Thoracic aorta (tissue), 2 donors: ENCODE results near the gene ATP11C. TPM values are rescaled to one million over a fixed set of nuclear protein-coding genes. Genes with fewer than 3 reads are reported as not detected.

Experiments used
- ATAC-seq: fragments of 150-250 bp; one replicate; pipeline ENCODE4 v1.8.0; 2017; ENCODE audit warnings: low read depth; ENCODE audit not compliant: insufficient number of reproducible peaks, low FRiP score
- DNase-seq: peaks from one replicate; pipeline ENCODE4 v3.0.0-alpha.2; 2020; ENCODE audit warnings: low spot score
- H3K27ac ChIP-seq, 2 donors: fragments of 200-600 bp; sonication (generic); 1 replicate in 1 of 2; 2 replicates in 1 of 2; pipeline ENCODE4 v1.5.1; 2016; ENCODE audit warnings: mild to moderate bottlenecking in 2 of 2, moderate library complexity in 2 of 2
- H3K27me3 ChIP-seq: fragments of 200-600 bp; sonication (generic); replicated peaks from 2 replicates; pipeline ENCODE4 v1.6.0; 2016; ENCODE audit warnings: mild to moderate bottlenecking; ENCODE audit not compliant: insufficient read depth
- H3K36me3 ChIP-seq: fragments of 200-600 bp; sonication (generic); one replicate; pipeline ENCODE4 v1.5.1; 2016
- H3K4me1 ChIP-seq, 2 donors: fragments of 200-600 bp; sonication (generic); 1 replicate in 1 of 2; 2 replicates in 1 of 2; pipeline versions ENCODE4 v1.5.1 to v1.6.0; 2016; ENCODE audit warnings: low read depth in 2 of 2, mild to moderate bottlenecking in 1 of 2; ENCODE audit not compliant: control insufficient read depth in 1 of 2
- H3K4me3 ChIP-seq: fragments of 200-600 bp; sonication (generic); 2 replicates; pipeline ENCODE4 v1.5.1; 2016; ENCODE audit warnings: mild to moderate bottlenecking
- H3K9me3 ChIP-seq: fragments of 200-600 bp; sonication (generic); 2 replicates; pipeline ENCODE4 v1.5.1; 2016
- CTCF ChIP-seq: fragments of 200-600 bp; sonication (generic); IDR thresholded peaks from one replicate; pipeline ENCODE4 v1.5.1; 2019; ENCODE audit warnings: antibody characterized with exemption
- total RNA-seq, 2 donors: library from RNA; depleted of rRNA; stranded (reverse); fragments of >200 nt; gene quantifications; one replicate each; pipeline versions ENCODE4 v1.1.0 to v1.2.3, GENCODE V29; 2016

Gene ATP11C
- total RNA-seq, 2 donors from 2014 or later, result 26.7 to 62.4 TPM

- no peak for ATAC-seq
- no peak overlapping the region for H3K4me3 ChIP-seq
- peak overlapping the region in 1 of 2 donors; percentile 34 for H3K27ac ChIP-seq
- DNase-seq, result no peak
- H3K9me3 ChIP-seq, result no peaks in the 10 kb centered on the region
- H3K27me3 ChIP-seq, result no peaks in the 10 kb centered on the region
- TF ChIP-seq CTCF, result no peak
- no peaks in the 10 kb centered on the region for H3K36me3 ChIP-seq
- H3K4me1 ChIP-seq, result peaks cover 16 to 42% of the 10 kb centered on the region in 2 donors
Observed at GRCh38 chrX:139831675-139832456, 101.0 kb downstream of the ATP11C start.

DNA sequence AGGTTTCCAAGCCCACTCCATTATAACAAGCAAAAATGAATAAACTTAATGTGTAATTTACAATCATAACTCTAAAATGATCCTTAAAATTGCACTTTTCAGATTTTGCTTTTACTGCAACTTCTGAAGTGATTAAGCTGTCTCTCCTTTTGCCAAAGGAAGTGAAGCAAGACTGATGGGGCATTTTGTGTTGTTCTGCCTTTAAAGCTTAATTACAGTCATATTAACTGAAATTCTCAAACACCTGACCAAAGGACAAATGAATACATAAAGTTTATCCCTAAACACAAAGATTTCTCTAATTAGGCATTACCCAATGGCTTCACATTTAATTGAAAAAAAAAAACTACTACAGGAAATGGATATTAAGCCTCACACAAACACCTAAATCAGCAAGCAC is 101.8 kb downstream of the ATP11C start:
- no peaks in the 10 kb centered on the region for H3K36me3 ChIP-seq
- H3K4me1 ChIP-seq, result peaks cover 17 to 51% of the 10 kb centered on the region in 2 donors
- no peak for ATAC-seq

GRCh38 chrX:139828830-139829229 is 104.0 kb downstream of the ATP11C start:
- peaks cover 25 to 59% of the 10 kb centered on the region in 2 donors for H3K4me1 ChIP-seq
- TF ChIP-seq CTCF, result no peak
- no peaks in the 10 kb centered on the region for H3K9me3 ChIP-seq
- no peak for ATAC-seq
- no peak overlapping the region for H3K4me3 ChIP-seq
- DNase-seq, result no peak
- no peaks in the 10 kb centered on the region for H3K36me3 ChIP-seq
- H3K27me3 ChIP-seq, result no peaks in the 10 kb centered on the region
- no peak overlapping the region for H3K27ac ChIP-seq

More for the DNA sequence above, 101.8 kb downstream of the ATP11C start:
- peak overlapping the region in 1 of 2 donors; percentile 34 for H3K27ac ChIP-seq
- H3K27me3 ChIP-seq, result no peaks in the 10 kb centered on the region
- no peak for DNase-seq
- H3K9me3 ChIP-seq, result no peaks in the 10 kb centered on the region
- no peak for TF ChIP-seq CTCF
- H3K4me3 ChIP-seq, result no peak overlapping the region

GRCh38 chrX:139828033-139828432 is 104.8 kb downstream of the ATP11C start:
- no peak for TF ChIP-seq CTCF
- ATAC-seq (no peak), DNase-seq (no peak)
- no peaks in the 10 kb centered on the region for H3K36me3 ChIP-seq
- H3K9me3 ChIP-seq, result no peaks in the 10 kb centered on the region
- H3K4me3 ChIP-seq, result no peak overlapping the region
- no peak overlapping the region for H3K27ac ChIP-seq
- peaks cover 25 to 56% of the 10 kb centered on the region in 2 donors for H3K4me1 ChIP-seq
- no peaks in the 10 kb centered on the region for H3K27me3 ChIP-seq

DNA sequence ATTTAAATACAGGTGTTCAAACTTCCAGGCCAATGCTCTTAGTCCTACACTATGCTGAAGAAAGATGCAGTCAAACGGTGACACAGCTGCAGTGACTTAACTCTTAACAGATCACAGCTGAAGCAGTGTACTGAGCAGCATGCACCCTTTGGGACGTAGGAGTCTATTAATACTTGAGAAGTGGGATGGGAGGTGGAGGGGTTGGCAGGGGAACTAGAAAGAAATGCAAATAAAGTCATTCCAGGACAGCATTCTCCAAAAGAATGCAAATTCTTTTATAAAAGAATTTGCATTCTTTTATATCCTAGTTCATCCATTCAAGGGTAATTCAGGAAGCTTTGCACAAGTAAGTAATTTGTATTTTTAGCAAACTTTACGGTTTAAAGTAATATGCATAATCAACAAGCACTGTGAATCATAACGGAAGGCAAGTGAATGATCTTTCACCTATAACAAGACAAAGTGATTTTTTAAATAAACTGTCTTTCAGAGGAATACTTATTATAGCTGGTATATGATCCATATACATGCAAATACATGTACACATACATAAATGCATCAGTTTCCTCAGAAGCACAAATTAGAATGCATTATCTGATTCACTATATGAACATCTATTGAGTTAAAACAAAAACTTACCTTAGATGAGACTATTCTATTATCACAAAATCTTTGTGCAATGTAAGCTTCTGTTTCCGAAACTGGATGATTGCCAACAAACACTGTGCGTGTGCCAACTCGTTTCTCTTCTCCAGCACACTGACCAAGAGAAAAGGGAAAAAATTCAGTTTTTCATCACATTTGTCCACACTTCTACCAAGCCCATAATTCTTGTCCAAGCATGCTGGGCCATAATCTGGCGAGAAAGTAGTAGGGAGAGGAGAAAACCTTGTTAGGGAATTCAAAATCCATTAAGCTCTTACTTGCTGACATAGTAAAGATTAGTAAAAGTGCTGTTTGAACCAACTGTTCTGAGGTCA is 106.5 kb downstream of the ATP11C start:
- H3K27me3 ChIP-seq, result no peaks in the 10 kb centered on the region
- no peaks in the 10 kb centered on the region for H3K36me3 ChIP-seq
- peak overlapping the region in 1 of 2 donors; percentile 34 for H3K27ac ChIP-seq
- H3K9me3 ChIP-seq, result no peaks in the 10 kb centered on the region
- peaks cover 19 to 39% of the 10 kb centered on the region in 2 donors for H3K4me1 ChIP-seq
- DNase-seq, result no peak
- no peak overlapping the region for H3K4me3 ChIP-seq
- ATAC-seq, result no peak
- no peak for TF ChIP-seq CTCF
